Brain microvascular endothelial cell (primary cell): ENCODE measurements around the gene TSPAN31.
A peak's percentile ranks its signal among the peaks of the same experiment; 100 is the strongest.

Experiments
- DNase-seq: peaks from one replicate; pipeline ENCODE4 v3.0.0-alpha.2; 2020
- H3K27ac ChIP-seq: fragments of 250-450 bp; sonication (Bioruptor Pico); 2 replicates; pipeline ENCODE4 v1.5.1; 2020; ENCODE audit warnings: mild to moderate bottlenecking, moderate library complexity
- H3K27me3 ChIP-seq: fragments of 250-450 bp; sonication (Bioruptor Pico); replicated peaks from 2 replicates; pipeline ENCODE4 v1.5.1; 2020; ENCODE audit warnings: mild to moderate bottlenecking
- H3K36me3 ChIP-seq: fragments of 250-450 bp; sonication (Bioruptor Pico); replicated peaks from 2 replicates; pipeline ENCODE4 v1.5.1; 2020; ENCODE audit warnings: mild to moderate bottlenecking
- H3K4me3 ChIP-seq: 2 replicates; pipeline ENCODE4 v1.5.1; 2011; ENCODE audit warnings: low read depth, mild to moderate bottlenecking, control low read depth, low read length, moderate library complexity
- CTCF ChIP-seq: IDR thresholded peaks from 2 replicates; pipeline ENCODE4 v1.5.1; 2011; ENCODE audit warnings: low read depth, mild to moderate bottlenecking, moderate library complexity, low read length, control low read depth, inconsistent platforms; ENCODE audit errors: missing control alignments
- in situ Hi-C: cut with HindIII; loops from 2 replicates; pipeline ENCODE4 v1.10.0; 2017; ENCODE audit warnings: low sequenced_read_pairs, low pct_ligation_motif_present

The TSPAN31 gene

GRCh38 chr12:57733928-57734327 is 10.9 kb upstream of the TSPAN31 start:
- no peak for TF ChIP-seq CTCF
- Histone ChIP-seq H3K36me3 (no peaks in the 10 kb centered on the region), H3K4me3 (no peak overlapping the region), H3K27me3 (peaks cover 27% of the 10 kb centered on the region), H3K27ac (no peak overlapping the region)
- in situ Hi-C loops, result no loop called here
- DNase-seq, result no peak

- H3K27me3 ChIP-seq, result peaks cover 34% of the 10 kb centered on the region
- no peak for TF ChIP-seq CTCF
- no peak for DNase-seq
- in situ Hi-C loops, result no loop called here
- no peak overlapping the region for H3K4me3 ChIP-seq
- no peak overlapping the region for H3K27ac ChIP-seq
- no peaks in the 10 kb centered on the region for H3K36me3 ChIP-seq
These were observed 10.2 kb upstream of the TSPAN31 start for GRCh38 chr12:57734591-57734990.

GRCh38 chr12:57735198-57735855 is 9.5 kb upstream of the TSPAN31 start:
- no peak for DNase-seq
- no peak for TF ChIP-seq CTCF
- Histone ChIP-seq H3K36me3 (no peaks in the 10 kb centered on the region), H3K27ac (no peak overlapping the region), H3K27me3 (peaks cover 39% of the 10 kb centered on the region), H3K4me3 (no peak overlapping the region)
- in situ Hi-C loops, result no loop called here

GRCh38 chr12:57735952-57736740 is 8.7 kb upstream of the TSPAN31 start:
- H3K36me3 ChIP-seq, result no peaks in the 10 kb centered on the region

GRCh38 chr12:57736741-57737466 is 7.9 kb upstream of the TSPAN31 start:
- peaks cover 48% of the 10 kb centered on the region for H3K27me3 ChIP-seq
- no peak overlapping the region for H3K27ac ChIP-seq
- no peak for TF ChIP-seq CTCF
- H3K36me3 ChIP-seq, result no peaks in the 10 kb centered on the region
- in situ Hi-C loops, result no loop called here
- H3K4me3 ChIP-seq, result no peak overlapping the region
- no peak for DNase-seq

More at GRCh38 chr12:57735952-57736740, 8.7 kb upstream of the TSPAN31 start:
- Histone ChIP-seq H3K27me3 (peaks cover 45% of the 10 kb centered on the region), H3K27ac (no peak overlapping the region), H3K4me3 (peak overlapping the region; percentile 29)
- no peak for DNase-seq
- in situ Hi-C loops, result no loop called here
- TF ChIP-seq CTCF, result peak; percentile 63
